ENCODE data around the gene TJP3. TPM values are rescaled to one million over a fixed set of nuclear protein-coding genes. Genes with fewer than 3 reads are reported as not detected.

Gene TJP3
- total and polyA plus RNA-seq, 2 donors from 2014 or later: 26.5 to 32.5 TPM

DNA sequence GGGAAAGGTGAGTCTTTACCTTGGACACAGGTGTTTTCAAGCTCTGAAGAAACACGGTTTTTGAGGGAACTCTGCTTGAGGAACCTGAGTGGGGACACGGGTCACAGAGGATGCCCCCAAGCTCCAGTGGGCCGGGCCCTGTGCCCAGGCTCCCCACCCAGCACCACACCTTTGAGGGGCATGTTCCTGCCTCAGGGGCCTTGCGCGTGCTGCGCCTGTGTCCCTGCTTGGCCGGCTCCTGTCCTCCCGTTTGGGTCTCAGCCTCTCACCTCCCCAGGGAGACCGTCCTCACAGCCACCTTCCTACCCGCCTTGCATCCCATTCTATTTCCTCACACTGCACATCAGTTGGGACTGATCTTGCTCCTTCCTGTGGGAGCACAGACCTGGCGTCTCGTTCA lies 29.0 kb upstream of the TJP3 start:
- TF ChIP-seq, protein P1, sequence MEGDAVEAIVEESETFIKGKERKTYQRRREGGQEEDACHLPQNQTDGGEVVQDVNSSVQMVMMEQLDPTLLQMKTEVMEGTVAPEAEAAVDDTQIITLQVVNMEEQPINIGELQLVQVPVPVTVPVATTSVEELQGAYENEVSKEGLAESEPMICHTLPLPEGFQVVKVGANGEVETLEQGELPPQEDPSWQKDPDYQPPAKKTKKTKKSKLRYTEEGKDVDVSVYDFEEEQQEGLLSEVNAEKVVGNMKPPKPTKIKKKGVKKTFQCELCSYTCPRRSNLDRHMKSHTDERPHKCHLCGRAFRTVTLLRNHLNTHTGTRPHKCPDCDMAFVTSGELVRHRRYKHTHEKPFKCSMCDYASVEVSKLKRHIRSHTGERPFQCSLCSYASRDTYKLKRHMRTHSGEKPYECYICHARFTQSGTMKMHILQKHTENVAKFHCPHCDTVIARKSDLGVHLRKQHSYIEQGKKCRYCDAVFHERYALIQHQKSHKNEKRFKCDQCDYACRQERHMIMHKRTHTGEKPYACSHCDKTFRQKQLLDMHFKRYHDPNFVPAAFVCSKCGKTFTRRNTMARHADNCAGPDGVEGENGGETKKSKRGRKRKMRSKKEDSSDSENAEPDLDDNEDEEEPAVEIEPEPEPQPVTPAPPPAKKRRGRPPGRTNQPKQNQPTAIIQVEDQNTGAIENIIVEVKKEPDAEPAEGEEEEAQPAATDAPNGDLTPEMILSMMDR (IDR thresholded peaks at IDR 0.05; ENCODE audit: borderline replicate concordance, extremely low read depth, insufficient read depth): no peak

GRCh38 chr19:3679581-3679980 lies 28.6 kb upstream of the TJP3 start:
- Histone ChIP-seq H3K27ac (ENCODE audit: low read depth in 2 of 2, low read length in 2 of 2) (no peak overlapping the region), H3K9me3 (ENCODE audit: control insufficient read depth in 2 of 3, insufficient read depth in 1 of 3, low read length in 3 of 3) (no peaks in the 10 kb centered on the region), H3K36me3 (ENCODE audit: control insufficient read depth in 2 of 3, insufficient read depth in 3 of 3, low read length in 3 of 3) (no peaks in the 10 kb centered on the region), H3K27me3 (ENCODE audit: control insufficient read depth, insufficient read depth, low read length) (no peaks in the 10 kb centered on the region), H3K9ac (ENCODE audit: low read length in 3 of 3) (no peak overlapping the region), H3K4me1 (ENCODE audit: control insufficient read depth in 2 of 3, insufficient read depth in 2 of 3, low read depth in 1 of 3, low read length in 3 of 3) (peaks cover 0 to 6% (median 0%) of the 10 kb centered on the region in 3 donors), H3K4me3 (ENCODE audit: low read length in 3 of 3) (no peak overlapping the region)
- intact Hi-C loops (cut with DNase I): no loop called here
- TF ChIP-seq, protein P1 (IDR thresholded peaks at IDR 0.05; ENCODE audit: borderline replicate concordance, extremely low read depth, insufficient read depth): no peak
- DNase-seq: no peak
- FAIRE-seq: no peak

More for the DNA sequence above, 29.0 kb upstream of the TJP3 start:
- DNase-seq (no peak), FAIRE-seq (no peak)
- H3K36me3 ChIP-seq (ENCODE audit: control insufficient read depth in 2 of 3, insufficient read depth in 3 of 3, low read length in 3 of 3): no peaks in the 10 kb centered on the region
- H3K4me1 ChIP-seq (ENCODE audit: control insufficient read depth in 2 of 3, insufficient read depth in 2 of 3, low read depth in 1 of 3, low read length in 3 of 3): peaks cover 0 to 6% (median 0%) of the 10 kb centered on the region in 3 donors
- H3K9ac ChIP-seq (ENCODE audit: low read length in 3 of 3): no peak overlapping the region
- no peak overlapping the region for H3K4me3 ChIP-seq (ENCODE audit: low read length in 3 of 3)
- H3K9me3 ChIP-seq (ENCODE audit: control insufficient read depth in 2 of 3, insufficient read depth in 1 of 3, low read length in 3 of 3): no peaks in the 10 kb centered on the region
- H3K27ac ChIP-seq (ENCODE audit: low read depth in 2 of 2, low read length in 2 of 2): no peak overlapping the region
- intact Hi-C loops (cut with DNase I): no loop called here
- no peaks in the 10 kb centered on the region for H3K27me3 ChIP-seq (ENCODE audit: control insufficient read depth, insufficient read depth, low read length)

- peak in 1 of 5 donors; percentile 59 for DNase-seq
- no peak overlapping the region for H3K4me3 ChIP-seq (ENCODE audit: low read length in 3 of 3)
- TF ChIP-seq, protein P1 (IDR thresholded peaks at IDR 0.05; ENCODE audit: borderline replicate concordance, extremely low read depth, insufficient read depth): no peak
- no peak overlapping the region for H3K27ac ChIP-seq (ENCODE audit: low read depth in 2 of 2, low read length in 2 of 2)
- H3K9ac ChIP-seq (ENCODE audit: low read length in 3 of 3): no peak overlapping the region
- peaks cover 0 to 6% (median 0%) of the 10 kb centered on the region in 3 donors for H3K4me1 ChIP-seq (ENCODE audit: control insufficient read depth in 2 of 3, insufficient read depth in 2 of 3, low read depth in 1 of 3, low read length in 3 of 3)
- FAIRE-seq: no peak
- H3K9me3 ChIP-seq (ENCODE audit: control insufficient read depth in 2 of 3, insufficient read depth in 1 of 3, low read length in 3 of 3): no peaks in the 10 kb centered on the region
- intact Hi-C loops (cut with DNase I): no loop called here
- H3K27me3 ChIP-seq (ENCODE audit: control insufficient read depth, insufficient read depth, low read length): no peaks in the 10 kb centered on the region
- H3K36me3 ChIP-seq (ENCODE audit: control insufficient read depth in 2 of 3, insufficient read depth in 3 of 3, low read length in 3 of 3): no peaks in the 10 kb centered on the region
These were observed 27.2 kb upstream of the TJP3 start for GRCh38 chr19:3680939-3681338.

GRCh38 chr19:3682286-3682685 lies 25.9 kb upstream of the TJP3 start:
- Histone ChIP-seq H3K4me1 (ENCODE audit: control insufficient read depth in 2 of 3, insufficient read depth in 2 of 3, low read depth in 1 of 3, low read length in 3 of 3) (peaks cover 0 to 7% (median 0%) of the 10 kb centered on the region in 3 donors), H3K27me3 (ENCODE audit: control insufficient read depth, insufficient read depth, low read length) (no peaks in the 10 kb centered on the region), H3K36me3 (ENCODE audit: control insufficient read depth in 2 of 3, insufficient read depth in 3 of 3, low read length in 3 of 3) (no peaks in the 10 kb centered on the region), H3K9ac (ENCODE audit: low read length in 3 of 3) (no peak overlapping the region), H3K27ac (ENCODE audit: low read depth in 2 of 2, low read length in 2 of 2) (no peak overlapping the region), H3K9me3 (ENCODE audit: control insufficient read depth in 2 of 3, insufficient read depth in 1 of 3, low read length in 3 of 3) (no peaks in the 10 kb centered on the region), H3K4me3 (ENCODE audit: low read length in 3 of 3) (no peak overlapping the region)
- FAIRE-seq: no peak
- intact Hi-C loops (cut with DNase I): no loop called here
- TF ChIP-seq, protein P1 (IDR thresholded peaks at IDR 0.05; ENCODE audit: borderline replicate concordance, extremely low read depth, insufficient read depth): no peak
- no peak for DNase-seq
